HL-60 (cell line): ENCODE data around the gene DNAJC4.

Source experiments
- DNase-seq, 2 experiments: peaks; one replicate each; pipeline ENCODE4 v3.0.0-alpha.2; 2010 to 2020; ENCODE audit warnings: low read depth in 1 of 2, low spot score in 1 of 2
- H3K27ac ChIP-seq: fragments of 250-450 bp; sonication (Bioruptor Pico); replicated peaks from 2 replicates; pipeline ENCODE4 v1.5.1; 2020; ENCODE audit warnings: mild to moderate bottlenecking, moderate library complexity
- H3K27me3 ChIP-seq: fragments of 250-450 bp; sonication (Bioruptor Pico); 2 replicates; pipeline ENCODE4 v1.5.1; 2021; ENCODE audit warnings: mild to moderate bottlenecking, moderate library complexity; ENCODE audit not compliant: insufficient read depth, poor library complexity, severe bottlenecking
- H3K4me3 ChIP-seq: replicated peaks from 2 replicates; pipeline ENCODE4 v1.5.1; 2011; ENCODE audit warnings: mild to moderate bottlenecking, control low read depth, low read length; ENCODE audit not compliant: insufficient read depth
- GABPA ChIP-seq: IDR thresholded peaks from 2 replicates; pipeline ENCODE4 v1.6.1; 2012; ENCODE audit warnings: low read depth
- POLR2AphosphoS5 ChIP-seq: IDR thresholded peaks from 2 replicates; pipeline ENCODE4 v1.6.1; 2012; ENCODE audit warnings: low read depth
- SPI1 ChIP-seq: IDR thresholded peaks from 2 replicates; pipeline ENCODE4 v1.6.1; 2012; ENCODE audit warnings: low read depth, mild to moderate bottlenecking, borderline replicate concordance
- TF ChIP-seq, protein P1 (sequence below): IDR thresholded peaks from one replicate; pipeline ENCODE4 v1.5.1; 2011; ENCODE audit warnings: low read length, control low read depth, inconsistent platforms; ENCODE audit not compliant: insufficient read depth
- TF ChIP-seq, protein P2 (sequence below): IDR thresholded peaks from 2 replicates; pipeline ENCODE4 v1.6.1; 2012; ENCODE audit warnings: low read depth; ENCODE audit not compliant: insufficient replicate concordance

DNAJC4 gene

DNA sequence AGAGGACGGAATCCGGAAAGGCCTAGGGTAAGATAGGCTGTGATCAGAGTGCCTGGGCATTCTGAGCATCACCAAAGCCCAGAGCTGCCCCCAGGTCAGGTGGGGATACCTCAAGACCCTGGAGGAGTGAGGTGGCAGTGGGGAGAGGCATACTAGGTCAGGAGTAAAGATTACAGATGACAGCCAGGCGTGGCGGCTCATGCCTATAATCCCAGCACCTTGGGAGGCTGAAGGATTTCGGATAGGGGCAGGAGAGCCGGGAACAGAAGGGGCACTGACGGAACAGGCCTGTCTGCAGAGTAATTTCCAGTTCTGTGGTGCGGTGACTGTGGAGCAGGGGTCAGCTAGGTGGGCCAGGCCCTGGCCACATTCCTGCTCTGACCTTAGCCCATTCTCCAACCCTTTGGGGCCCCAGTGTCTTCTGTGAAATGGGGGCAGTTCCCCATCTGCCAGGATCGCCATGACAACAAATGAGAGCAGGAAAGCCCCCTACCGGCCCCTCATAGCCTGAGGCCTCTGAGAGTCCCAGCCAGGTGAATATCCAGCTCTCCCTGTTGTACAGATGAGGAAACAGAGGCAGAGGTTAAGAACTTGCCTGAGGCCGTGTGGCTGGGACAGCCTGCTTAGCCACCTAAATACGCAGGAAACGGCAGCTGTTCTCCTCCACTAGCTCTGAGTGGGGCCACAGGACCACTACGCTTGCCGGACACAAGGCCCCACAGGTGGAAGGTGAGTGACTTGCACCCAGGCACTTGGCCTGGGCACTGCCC is 44.9 kb downstream of the DNAJC4 start:
- TF ChIP-seq POLR2AphosphoS5 (no peak), GABPA (no peak), SPI1 (no peak)
- TF ChIP-seq, protein P1, sequence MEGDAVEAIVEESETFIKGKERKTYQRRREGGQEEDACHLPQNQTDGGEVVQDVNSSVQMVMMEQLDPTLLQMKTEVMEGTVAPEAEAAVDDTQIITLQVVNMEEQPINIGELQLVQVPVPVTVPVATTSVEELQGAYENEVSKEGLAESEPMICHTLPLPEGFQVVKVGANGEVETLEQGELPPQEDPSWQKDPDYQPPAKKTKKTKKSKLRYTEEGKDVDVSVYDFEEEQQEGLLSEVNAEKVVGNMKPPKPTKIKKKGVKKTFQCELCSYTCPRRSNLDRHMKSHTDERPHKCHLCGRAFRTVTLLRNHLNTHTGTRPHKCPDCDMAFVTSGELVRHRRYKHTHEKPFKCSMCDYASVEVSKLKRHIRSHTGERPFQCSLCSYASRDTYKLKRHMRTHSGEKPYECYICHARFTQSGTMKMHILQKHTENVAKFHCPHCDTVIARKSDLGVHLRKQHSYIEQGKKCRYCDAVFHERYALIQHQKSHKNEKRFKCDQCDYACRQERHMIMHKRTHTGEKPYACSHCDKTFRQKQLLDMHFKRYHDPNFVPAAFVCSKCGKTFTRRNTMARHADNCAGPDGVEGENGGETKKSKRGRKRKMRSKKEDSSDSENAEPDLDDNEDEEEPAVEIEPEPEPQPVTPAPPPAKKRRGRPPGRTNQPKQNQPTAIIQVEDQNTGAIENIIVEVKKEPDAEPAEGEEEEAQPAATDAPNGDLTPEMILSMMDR, result no peak
- TF ChIP-seq, protein P2, sequence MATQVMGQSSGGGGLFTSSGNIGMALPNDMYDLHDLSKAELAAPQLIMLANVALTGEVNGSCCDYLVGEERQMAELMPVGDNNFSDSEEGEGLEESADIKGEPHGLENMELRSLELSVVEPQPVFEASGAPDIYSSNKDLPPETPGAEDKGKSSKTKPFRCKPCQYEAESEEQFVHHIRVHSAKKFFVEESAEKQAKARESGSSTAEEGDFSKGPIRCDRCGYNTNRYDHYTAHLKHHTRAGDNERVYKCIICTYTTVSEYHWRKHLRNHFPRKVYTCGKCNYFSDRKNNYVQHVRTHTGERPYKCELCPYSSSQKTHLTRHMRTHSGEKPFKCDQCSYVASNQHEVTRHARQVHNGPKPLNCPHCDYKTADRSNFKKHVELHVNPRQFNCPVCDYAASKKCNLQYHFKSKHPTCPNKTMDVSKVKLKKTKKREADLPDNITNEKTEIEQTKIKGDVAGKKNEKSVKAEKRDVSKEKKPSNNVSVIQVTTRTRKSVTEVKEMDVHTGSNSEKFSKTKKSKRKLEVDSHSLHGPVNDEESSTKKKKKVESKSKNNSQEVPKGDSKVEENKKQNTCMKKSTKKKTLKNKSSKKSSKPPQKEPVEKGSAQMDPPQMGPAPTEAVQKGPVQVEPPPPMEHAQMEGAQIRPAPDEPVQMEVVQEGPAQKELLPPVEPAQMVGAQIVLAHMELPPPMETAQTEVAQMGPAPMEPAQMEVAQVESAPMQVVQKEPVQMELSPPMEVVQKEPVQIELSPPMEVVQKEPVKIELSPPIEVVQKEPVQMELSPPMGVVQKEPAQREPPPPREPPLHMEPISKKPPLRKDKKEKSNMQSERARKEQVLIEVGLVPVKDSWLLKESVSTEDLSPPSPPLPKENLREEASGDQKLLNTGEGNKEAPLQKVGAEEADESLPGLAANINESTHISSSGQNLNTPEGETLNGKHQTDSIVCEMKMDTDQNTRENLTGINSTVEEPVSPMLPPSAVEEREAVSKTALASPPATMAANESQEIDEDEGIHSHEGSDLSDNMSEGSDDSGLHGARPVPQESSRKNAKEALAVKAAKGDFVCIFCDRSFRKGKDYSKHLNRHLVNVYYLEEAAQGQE, result no peak

DNA sequence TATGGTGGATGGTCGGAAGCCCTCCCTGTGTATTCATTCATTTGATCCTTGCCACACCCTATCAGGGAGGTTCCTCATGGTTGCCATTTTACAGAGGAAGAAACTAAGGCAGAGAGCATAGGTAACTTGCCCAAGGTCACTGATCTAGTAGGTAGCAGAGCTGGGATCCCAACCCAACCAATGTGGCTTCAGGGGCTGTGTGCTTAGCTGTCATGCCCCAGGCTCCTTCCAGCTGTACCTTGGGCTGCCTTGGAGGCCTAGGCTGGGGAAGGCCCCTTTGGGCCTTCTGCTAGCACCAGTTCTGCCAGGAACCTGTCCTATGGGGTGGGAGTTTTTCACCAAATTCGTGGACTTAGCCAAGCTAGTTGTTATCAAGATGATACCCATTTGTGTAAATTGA is 45.5 kb downstream of the DNAJC4 start:
- Histone ChIP-seq H3K27ac (no peak overlapping the region), H3K27me3 (no peaks in the 10 kb centered on the region), H3K4me3 (no peak overlapping the region)
- no peak for DNase-seq
- TF ChIP-seq GABPA (no peak), POLR2AphosphoS5 (no peak), SPI1 (no peak)
- TF ChIP-seq, protein P1, result no peak
- TF ChIP-seq, protein P2, result no peak

More for the DNA sequence above, 44.9 kb downstream of the DNAJC4 start:
- H3K27ac ChIP-seq, result no peak overlapping the region
- no peaks in the 10 kb centered on the region for H3K27me3 ChIP-seq
- H3K4me3 ChIP-seq, result no peak overlapping the region
- DNase-seq, result no peak

DNA sequence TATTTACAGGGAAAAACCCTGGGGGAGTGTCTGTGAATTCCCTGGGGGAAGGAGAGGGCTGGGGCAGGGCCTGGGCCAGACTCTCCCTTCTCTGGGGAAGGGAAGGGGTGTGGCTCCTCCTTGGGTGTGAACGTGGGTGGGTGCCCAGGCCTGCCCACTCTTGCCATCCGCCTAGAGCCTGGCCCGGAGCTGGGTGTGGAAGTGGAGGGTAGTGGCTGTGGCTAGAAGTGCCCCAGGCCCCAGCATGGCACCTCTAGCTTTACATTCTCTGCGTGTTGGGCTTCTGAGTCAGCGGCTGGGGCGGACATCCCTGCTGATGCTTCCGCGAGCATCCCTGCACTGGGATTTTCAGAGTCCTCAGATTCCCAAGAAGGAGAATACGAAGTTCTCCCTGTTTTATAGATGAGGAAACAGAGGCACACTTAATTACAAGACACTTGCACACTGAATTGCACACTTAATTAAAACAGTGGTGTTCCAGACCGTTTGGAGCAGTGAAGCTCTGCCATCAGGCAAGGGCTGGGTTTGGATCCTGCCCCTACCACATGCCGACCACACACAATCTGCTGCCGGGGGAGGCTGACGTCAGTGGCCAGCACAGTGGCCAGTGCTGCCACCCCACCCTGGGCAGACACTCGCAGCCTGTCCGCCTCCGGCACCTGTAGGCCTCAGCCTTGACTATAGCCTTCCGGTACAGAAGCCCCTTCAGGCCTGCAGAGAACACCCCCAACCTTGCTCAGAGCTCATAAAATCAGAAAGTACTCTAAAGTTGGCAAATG is 46.5 kb downstream of the DNAJC4 start:
- Histone ChIP-seq H3K4me3 (no peak overlapping the region), H3K27me3 (no peaks in the 10 kb centered on the region), H3K27ac (no peak overlapping the region)
- no peak for TF ChIP-seq POLR2AphosphoS5
- TF ChIP-seq SPI1, result no peak
- TF ChIP-seq, protein P1, result no peak
- TF ChIP-seq GABPA, result no peak
- TF ChIP-seq, protein P2, result no peak
- DNase-seq, result no peak
